BLaER1 (cell line): ENCODE data around the gene RASD2.
A peak's percentile ranks its signal among the peaks of the same experiment; 100 is the strongest.

Experiments
- H3K27ac ChIP-seq: shearing (Covaris generic); formaldehyde crosslinking; 2 replicates; pipeline ENCODE4 v1.8.1; 2022
- H3K27me3 ChIP-seq: shearing (Covaris generic); formaldehyde crosslinking; 2 replicates; pipeline ENCODE4 v1.8.1; 2022
- H3K36me3 ChIP-seq: shearing (Covaris generic); formaldehyde crosslinking; 2 replicates; pipeline ENCODE4 v1.8.1; 2022
- H3K4me1 ChIP-seq: shearing (Covaris generic); formaldehyde crosslinking; 2 replicates; pipeline ENCODE4 v1.8.1; 2022
- H3K4me2 ChIP-seq: shearing (Covaris generic); formaldehyde crosslinking; 2 replicates; pipeline ENCODE4 v1.8.1; 2022
- H3K4me3 ChIP-seq: shearing (Covaris generic); formaldehyde crosslinking; 2 replicates; pipeline ENCODE4 v1.8.1; 2022
- H3K9ac ChIP-seq: shearing (Covaris generic); formaldehyde crosslinking; 2 replicates; pipeline ENCODE4 v1.8.1; 2022
- H3K9me3 ChIP-seq: shearing (Covaris generic); formaldehyde crosslinking; 2 replicates; pipeline ENCODE4 v1.8.1; 2022
- H4K20me1 ChIP-seq: shearing (Covaris generic); formaldehyde crosslinking; 2 replicates; pipeline ENCODE4 v1.8.1; 2022
- Cebpa-rat ChIP-seq: shearing (Covaris generic); IDR thresholded peaks from 2 replicates; pipeline ENCODE4 v1.8.1; 2022

Gene RASD2

DNA sequence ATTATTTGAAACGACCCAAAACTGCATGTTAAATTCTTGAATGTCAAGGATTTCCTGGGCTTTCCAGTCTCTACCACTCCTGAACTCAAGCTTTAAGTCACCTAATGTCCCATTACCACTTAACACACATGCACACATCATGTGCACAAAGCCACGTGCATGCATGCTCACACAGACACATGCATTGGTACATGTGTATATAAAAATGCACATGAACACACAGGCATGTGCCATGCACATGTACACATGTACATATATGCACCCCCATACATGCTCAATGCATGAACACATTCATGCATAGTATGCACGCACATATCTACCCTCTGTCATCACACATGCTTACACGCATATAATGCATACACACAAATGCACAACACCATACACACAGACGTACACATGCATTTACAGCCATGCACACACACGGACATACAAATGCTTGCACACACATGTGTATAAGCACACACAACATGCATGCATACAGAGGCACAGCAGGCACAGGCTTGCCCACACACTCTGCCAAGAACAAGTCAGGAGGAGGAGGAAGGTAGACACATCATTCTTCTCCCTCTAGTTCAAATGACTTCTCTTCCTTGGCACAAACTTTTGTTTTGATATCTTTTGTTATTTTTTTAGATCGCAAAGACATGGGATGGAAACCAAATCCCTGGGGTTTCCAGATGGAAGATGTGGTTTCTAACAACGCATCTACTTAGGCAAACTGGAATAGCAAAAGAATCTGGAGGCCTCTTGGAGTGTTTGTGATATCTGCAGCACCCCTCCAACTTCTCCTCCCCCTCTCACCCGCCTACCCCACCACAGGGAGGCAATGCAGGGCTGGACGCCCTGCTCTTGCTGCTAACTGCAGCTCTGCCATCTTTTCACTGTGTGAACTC, 24.6 kb downstream of the RASD2 start:
- H4K20me1 ChIP-seq: no peaks in the 10 kb centered on the region
- H3K27me3 ChIP-seq: no peaks in the 10 kb centered on the region
- H3K27ac ChIP-seq: no peak overlapping the region
- TF ChIP-seq Cebpa-rat: no peak
- no peaks in the 10 kb centered on the region for H3K36me3 ChIP-seq
- H3K9me3 ChIP-seq: no peaks in the 10 kb centered on the region
- peak overlapping the region; percentile 58 for H3K4me2 ChIP-seq
- H3K9ac ChIP-seq: no peak overlapping the region
- H3K4me1 ChIP-seq: peaks cover 55% of the 10 kb centered on the region
- H3K4me3 ChIP-seq: no peak overlapping the region

DNA sequence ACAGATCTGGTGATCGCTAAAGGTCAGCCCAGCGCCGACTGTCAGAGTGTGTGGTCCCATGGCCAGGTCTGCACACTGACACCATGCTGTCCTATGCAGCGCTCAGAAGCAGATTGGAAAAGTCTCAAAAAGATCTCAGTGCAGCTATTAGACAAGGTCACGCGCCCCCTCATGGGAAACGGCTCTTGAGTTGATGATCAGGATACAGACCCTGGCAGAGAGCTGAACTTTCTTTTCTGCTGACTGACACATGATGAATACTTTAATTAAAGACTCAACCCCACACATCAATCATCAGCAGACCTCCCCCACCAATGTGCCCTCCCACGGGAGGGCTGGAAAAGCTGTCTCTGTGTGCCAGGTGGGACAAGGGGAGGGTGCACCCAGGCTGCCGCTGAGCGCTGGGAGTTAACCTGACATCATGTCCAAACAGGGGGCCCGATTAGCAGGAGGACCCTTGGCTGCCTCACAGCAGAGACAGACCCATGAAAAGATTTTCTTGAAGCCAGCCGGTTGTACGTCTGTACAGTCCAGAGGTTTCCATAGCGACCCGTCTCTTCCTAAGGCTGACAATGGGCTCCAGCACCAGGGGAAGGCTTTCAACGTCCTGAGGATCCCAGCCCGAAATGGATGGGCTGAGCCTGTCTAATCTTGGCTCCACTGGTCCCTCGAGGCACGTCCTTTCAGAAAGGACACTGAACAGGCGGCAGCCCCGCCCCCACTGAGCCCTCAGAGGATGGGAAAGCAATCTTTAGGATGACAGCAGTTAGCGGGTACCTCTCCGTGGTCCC, 26.9 kb downstream of the RASD2 start:
- Histone ChIP-seq H3K27me3 (no peaks in the 10 kb centered on the region), H3K27ac (no peak overlapping the region), H4K20me1 (no peaks in the 10 kb centered on the region), H3K36me3 (no peaks in the 10 kb centered on the region), H3K9me3 (no peaks in the 10 kb centered on the region), H3K9ac (no peak overlapping the region), H3K4me2 (peak overlapping the region; percentile 47), H3K4me3 (no peak overlapping the region), H3K4me1 (peaks cover 43% of the 10 kb centered on the region)
- TF ChIP-seq Cebpa-rat: no peak

DNA sequence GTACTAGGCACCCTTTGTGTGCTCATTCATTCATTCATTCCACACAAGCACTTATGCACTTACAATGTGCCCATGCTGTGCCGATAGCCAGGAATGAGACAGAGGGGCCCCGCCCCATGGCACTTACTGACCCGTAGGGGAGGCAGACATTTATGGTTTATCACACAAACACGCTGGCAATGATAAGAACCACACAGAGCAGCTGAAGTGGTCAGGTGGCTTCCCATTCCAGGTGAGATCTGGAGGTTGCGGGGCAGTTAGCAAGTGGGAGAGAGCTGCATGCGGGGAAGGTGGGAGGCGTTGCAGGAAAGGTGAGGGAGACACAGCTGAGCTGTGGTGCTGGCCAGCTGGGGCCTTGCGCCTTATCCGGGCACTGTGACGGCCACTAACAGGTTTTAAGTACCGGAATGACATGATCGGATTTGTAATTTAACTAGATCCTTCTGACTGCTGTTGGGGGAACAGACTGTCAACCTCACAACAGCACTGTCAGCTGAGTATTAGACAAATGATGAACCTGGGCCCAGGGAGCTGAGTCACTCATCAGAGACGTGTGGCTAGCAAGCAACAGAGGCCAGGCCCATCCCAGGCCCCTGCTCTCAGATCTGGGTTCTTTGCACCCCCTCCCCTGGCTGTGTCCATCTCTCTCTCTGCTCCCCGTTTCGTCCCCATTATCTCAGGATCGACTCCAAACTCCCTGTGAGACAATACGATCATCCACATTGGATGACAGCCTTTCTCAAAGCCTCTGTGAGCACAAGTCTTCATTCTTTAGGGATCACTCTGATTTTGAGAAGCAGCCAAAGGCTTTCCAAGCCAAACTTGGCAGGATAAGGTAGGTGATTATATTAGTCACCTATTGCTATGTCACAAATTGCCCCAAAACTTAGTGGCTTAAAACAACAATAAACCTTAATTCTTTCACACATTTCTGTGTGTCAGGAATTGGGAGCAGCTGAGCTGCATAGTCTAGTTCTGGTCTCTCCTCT, 28.4 kb downstream of the RASD2 start:
- Histone ChIP-seq H3K9ac (no peak overlapping the region), H3K4me3 (no peak overlapping the region), H3K36me3 (no peaks in the 10 kb centered on the region), H4K20me1 (no peaks in the 10 kb centered on the region), H3K9me3 (no peaks in the 10 kb centered on the region), H3K27me3 (no peaks in the 10 kb centered on the region), H3K4me1 (peaks cover 34% of the 10 kb centered on the region), H3K27ac (no peak overlapping the region), H3K4me2 (no peak overlapping the region)
- no peak for TF ChIP-seq Cebpa-rat

DNA sequence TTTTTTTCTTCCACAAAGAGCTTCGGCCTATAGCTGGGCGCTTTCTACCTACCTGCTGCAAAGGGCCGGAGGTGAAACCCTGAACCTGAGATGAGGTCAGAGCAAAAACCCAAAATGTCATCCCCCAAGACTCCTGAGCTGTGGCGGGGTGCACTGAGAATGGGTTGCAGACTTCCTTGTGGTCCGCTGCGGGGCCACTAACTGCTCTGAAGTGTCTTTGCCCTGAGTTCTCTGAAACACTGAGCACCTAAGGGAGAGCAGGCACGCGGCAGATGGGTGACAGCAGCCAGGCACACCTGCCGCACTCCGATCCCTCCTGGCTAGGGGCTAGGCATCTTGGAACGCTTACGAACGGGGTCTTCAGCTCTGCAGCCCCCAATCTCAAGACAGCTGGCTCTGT, 29.3 kb downstream of the RASD2 start:
- Histone ChIP-seq H3K27me3 (no peaks in the 10 kb centered on the region), H3K9ac (no peak overlapping the region), H3K9me3 (no peaks in the 10 kb centered on the region), H3K4me1 (peaks cover 39% of the 10 kb centered on the region), H3K36me3 (no peaks in the 10 kb centered on the region), H4K20me1 (no peaks in the 10 kb centered on the region), H3K27ac (no peak overlapping the region), H3K4me3 (no peak overlapping the region), H3K4me2 (no peak overlapping the region)
- no peak for TF ChIP-seq Cebpa-rat

DNA sequence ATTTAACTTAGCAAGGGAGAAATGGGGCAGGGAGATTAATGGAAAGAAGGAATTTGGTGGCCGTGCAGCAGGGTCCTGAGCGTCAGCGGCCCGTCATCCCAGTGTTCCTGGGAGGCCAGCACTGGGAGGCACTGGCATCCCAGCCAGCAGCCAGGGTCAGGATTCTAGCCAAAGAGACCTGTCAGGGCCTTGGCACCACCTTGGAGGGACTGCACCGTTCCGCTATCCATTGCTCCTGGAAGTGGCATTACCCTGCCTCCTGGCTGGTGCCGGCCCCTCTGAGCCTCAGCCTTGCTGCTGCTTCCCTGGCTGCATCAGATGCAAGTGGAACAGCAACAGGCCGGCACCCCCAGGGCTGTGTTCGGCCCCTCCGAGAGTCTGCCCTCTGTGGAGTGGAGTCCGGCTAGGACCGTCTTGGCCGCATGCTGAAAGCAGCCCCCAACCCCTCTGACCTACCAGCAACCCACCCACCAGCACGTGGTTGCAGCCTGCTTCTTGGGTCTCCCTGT, 30.1 kb downstream of the RASD2 start:
- Histone ChIP-seq H3K9me3 (no peaks in the 10 kb centered on the region), H3K4me2 (no peak overlapping the region), H4K20me1 (no peaks in the 10 kb centered on the region), H3K4me1 (peaks cover 39% of the 10 kb centered on the region), H3K27ac (no peak overlapping the region), H3K4me3 (no peak overlapping the region), H3K9ac (no peak overlapping the region), H3K36me3 (no peaks in the 10 kb centered on the region), H3K27me3 (no peaks in the 10 kb centered on the region)
- TF ChIP-seq Cebpa-rat: no peak

DNA sequence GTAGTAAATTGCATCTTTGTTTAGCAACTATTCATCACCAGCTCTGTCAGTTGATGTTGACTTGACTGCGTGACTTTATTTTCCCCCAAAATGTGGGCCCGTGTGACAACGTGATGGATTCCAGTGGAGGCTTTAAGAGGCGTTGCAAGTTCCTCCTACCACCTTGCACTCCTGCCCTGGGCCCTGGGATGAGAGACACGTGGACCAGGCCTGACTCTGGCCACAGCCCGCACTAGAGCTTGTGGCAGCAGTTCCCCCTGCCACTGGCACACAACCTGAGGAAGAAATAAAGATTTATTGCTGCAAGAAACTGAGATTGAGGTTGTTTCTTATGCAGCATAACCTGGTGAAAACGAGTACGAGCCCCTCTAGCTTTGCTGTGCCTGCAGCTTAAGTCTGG, 31.9 kb downstream of the RASD2 start:
- Histone ChIP-seq H3K9me3 (no peaks in the 10 kb centered on the region), H4K20me1 (no peaks in the 10 kb centered on the region), H3K4me3 (no peak overlapping the region), H3K27me3 (no peaks in the 10 kb centered on the region), H3K4me2 (no peak overlapping the region), H3K36me3 (no peaks in the 10 kb centered on the region), H3K4me1 (peaks cover 27% of the 10 kb centered on the region), H3K27ac (no peak overlapping the region), H3K9ac (no peak overlapping the region)
- TF ChIP-seq Cebpa-rat: no peak

DNA sequence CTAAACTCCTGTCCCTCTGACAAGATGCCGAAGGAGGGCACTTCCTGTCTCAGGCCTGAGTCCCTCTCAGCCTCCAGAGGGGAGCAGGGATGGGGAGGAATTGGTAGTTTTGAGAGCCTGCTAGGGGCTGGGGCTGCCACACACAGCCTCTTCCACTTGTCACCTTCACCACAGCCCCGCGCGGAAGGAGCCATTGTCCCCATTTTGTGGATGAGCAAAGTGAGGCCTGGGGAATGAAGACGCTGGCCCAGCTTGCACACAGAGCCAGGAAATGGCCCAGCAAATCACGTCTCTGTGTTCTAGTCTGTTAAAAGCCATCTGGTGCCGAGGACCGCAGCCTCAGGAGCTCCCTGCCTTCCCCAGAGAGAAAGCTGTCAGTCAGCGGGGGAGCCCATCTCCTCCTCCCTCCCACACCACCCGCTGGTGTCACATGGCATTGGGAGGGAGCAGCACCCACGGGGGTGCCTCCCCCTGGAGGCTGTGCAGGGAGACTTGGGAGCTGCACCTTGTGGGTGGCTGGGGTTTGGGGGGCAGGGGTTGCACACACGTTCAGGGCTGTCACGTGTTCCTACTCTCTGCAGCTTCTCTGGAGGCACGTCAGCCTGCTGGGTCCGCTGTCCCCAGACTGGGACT, 34.6 kb downstream of the RASD2 start:
- Histone ChIP-seq H3K9ac (no peak overlapping the region), H3K27ac (peak overlapping the region; percentile 28; the same call in 1 of the 2 replicates), H3K27me3 (no peaks in the 10 kb centered on the region), H3K36me3 (no peaks in the 10 kb centered on the region), H3K4me1 (peaks cover 35% of the 10 kb centered on the region), H3K4me3 (no peak overlapping the region), H4K20me1 (no peaks in the 10 kb centered on the region), H3K4me2 (peak overlapping the region; percentile 56), H3K9me3 (no peaks in the 10 kb centered on the region)
- no peak for TF ChIP-seq Cebpa-rat

DNA sequence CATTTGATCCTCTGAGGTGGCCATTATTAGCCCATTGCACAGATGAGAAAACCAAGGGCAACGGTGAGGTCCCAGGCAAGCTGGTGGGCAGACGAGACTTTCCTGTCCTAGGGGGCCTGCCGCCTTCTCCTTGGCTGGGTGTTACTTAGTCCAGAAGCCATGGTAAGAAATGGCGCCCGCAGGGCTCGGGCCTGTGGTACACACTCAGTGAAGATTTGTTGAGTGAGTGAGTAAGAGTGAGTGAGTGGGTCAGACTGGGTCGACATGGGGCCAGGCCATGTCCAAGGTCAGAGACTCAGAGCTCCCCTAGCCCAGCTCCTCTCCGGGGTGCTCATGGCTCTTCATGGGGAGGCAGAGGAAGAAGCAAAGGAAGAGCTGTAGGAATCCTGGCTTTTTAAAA, 36.0 kb downstream of the RASD2 start:
- 0 out of 2 replicates have a peak overlapping the region, but pooled peaks have one; percentile 14 for H3K27ac ChIP-seq
- H3K4me2 ChIP-seq: no peak overlapping the region
- H4K20me1 ChIP-seq: no peaks in the 10 kb centered on the region
- H3K9me3 ChIP-seq: no peaks in the 10 kb centered on the region
- no peak overlapping the region for H3K4me3 ChIP-seq
- H3K27me3 ChIP-seq: no peaks in the 10 kb centered on the region
- H3K9ac ChIP-seq: no peak overlapping the region
- TF ChIP-seq Cebpa-rat: no peak
- peaks cover 39% of the 10 kb centered on the region for H3K4me1 ChIP-seq
- H3K36me3 ChIP-seq: no peaks in the 10 kb centered on the region
